Liver (tissue), 9 donors: ENCODE results near the gene CEMIP. TPM values are rescaled to one million over a fixed set of nuclear protein-coding genes. Genes with fewer than 3 reads are reported as not detected.

Experiments
- DNase-seq: peaks from one replicate; pipeline ENCODE4 v3.0.0-alpha.2; 2017; ENCODE audit warnings: low spot score
- H3K27ac ChIP-seq, 2 donors: one replicate each; pipeline ENCODE4 v1.7.0; 2013; ENCODE audit warnings: inconsistent platforms in 2 of 2, low read length in 2 of 2, control low read depth in 1 of 2, low read depth in 1 of 2, mild to moderate bottlenecking in 1 of 2
- H3K27me3 ChIP-seq, 4 donors: one replicate each; pipeline versions ENCODE4 v1.6.1 to v1.7.0; 2013; ENCODE audit warnings: low read length in 3 of 4, inconsistent platforms in 1 of 4, mild to moderate bottlenecking in 1 of 4, moderate library complexity in 1 of 4; ENCODE audit not compliant: control insufficient read depth in 4 of 4, insufficient read depth in 4 of 4
- H3K36me3 ChIP-seq, 4 donors: one replicate each; pipeline versions ENCODE4 v1.6.1 to v1.7.0; 2013; ENCODE audit warnings: low read length in 3 of 4, mild to moderate bottlenecking in 3 of 4, low read depth in 1 of 4, moderate library complexity in 1 of 4; ENCODE audit not compliant: control insufficient read depth in 4 of 4, insufficient read depth in 3 of 4
- H3K4me1 ChIP-seq, 4 donors: one replicate each; pipeline versions ENCODE4 v1.6.1 to v1.7.0; 2013; ENCODE audit warnings: low read length in 3 of 4, mild to moderate bottlenecking in 3 of 4, moderate library complexity in 1 of 4; ENCODE audit not compliant: control insufficient read depth in 4 of 4, insufficient read depth in 4 of 4
- H3K4me3 ChIP-seq, 3 donors: one replicate each; pipeline versions ENCODE4 v1.6.1 to v1.7.0; 2013; ENCODE audit warnings: low read length in 3 of 3, control low read depth in 1 of 3, low read depth in 1 of 3, mild to moderate bottlenecking in 1 of 3
- H3K9ac ChIP-seq, 2 donors: one replicate each; pipeline ENCODE4 v1.7.0; 2013; ENCODE audit warnings: low read length in 2 of 2, mild to moderate bottlenecking in 2 of 2, moderate library complexity in 2 of 2, control low read depth in 1 of 2, low read depth in 1 of 2
- H3K9me3 ChIP-seq, 4 donors: one replicate each; pipeline versions ENCODE4 v1.6.1 to v1.7.0; 2013; ENCODE audit warnings: low read length in 3 of 4; ENCODE audit not compliant: control insufficient read depth in 4 of 4
- CTCF ChIP-seq: fragments of 150-350 bp; IDR thresholded peaks from 2 replicates; pipeline ENCODE4 v1.5.1; 2017; ENCODE audit warnings: improper control_type of control experiment, low read depth, low read length; ENCODE audit not compliant: missing input control
- EGR1 ChIP-seq, 2 donors: IDR thresholded peaks; 2 replicates each; pipeline ENCODE4 v1.6.1; 2016 to 2018; ENCODE audit warnings: antibody characterized with exemption in 2 of 2, low read depth in 2 of 2
- FOXA1 ChIP-seq: IDR thresholded peaks from 2 replicates; pipeline ENCODE4 v1.6.1; 2016; ENCODE audit warnings: antibody characterized with exemption
- FOXA2 ChIP-seq: IDR thresholded peaks from 2 replicates; pipeline ENCODE4 v1.6.1; 2016; ENCODE audit warnings: antibody characterized with exemption
- GABPA ChIP-seq, 2 donors: IDR thresholded peaks in 1 of 2; conservative IDR thresholded peaks in 1 of 2; 2 replicates each; pipeline ENCODE4 v1.6.1; 2016; ENCODE audit warnings: antibody characterized with exemption in 2 of 2, mild to moderate bottlenecking in 1 of 2, moderate library complexity in 1 of 2
- HNF4A ChIP-seq, 2 donors: conservative IDR thresholded peaks; 2 replicates each; pipeline ENCODE4 v1.6.1; 2016; ENCODE audit warnings: antibody characterized with exemption in 2 of 2, mild to moderate bottlenecking in 2 of 2
- HNF4G ChIP-seq: IDR thresholded peaks from 2 replicates; pipeline ENCODE4 v1.6.1; 2016; ENCODE audit warnings: antibody characterized with exemption
- JUND ChIP-seq, 2 donors: IDR thresholded peaks; 2 replicates each; pipeline ENCODE4 v1.6.1; 2016; ENCODE audit warnings: antibody characterized with exemption in 2 of 2
- MAX ChIP-seq: IDR thresholded peaks from 2 replicates; pipeline ENCODE4 v1.6.1; 2016; ENCODE audit warnings: antibody characterized with exemption
- NR2F2 ChIP-seq: IDR thresholded peaks from 2 replicates; pipeline ENCODE4 v1.6.1; 2016; ENCODE audit warnings: antibody characterized with exemption
- RAD21 ChIP-seq, 2 donors: IDR thresholded peaks; 2 replicates each; pipeline ENCODE4 v1.6.1; 2016; ENCODE audit warnings: antibody characterized with exemption in 2 of 2, mild to moderate bottlenecking in 2 of 2
- REST ChIP-seq: IDR thresholded peaks from 2 replicates; pipeline ENCODE4 v1.6.1; 2016; ENCODE audit warnings: antibody characterized with exemption, mild to moderate bottlenecking
- RXRA ChIP-seq, 2 donors: IDR thresholded peaks; 2 replicates each; pipeline ENCODE4 v1.6.1; 2017 to 2018; ENCODE audit warnings: antibody characterized with exemption in 2 of 2, mild to moderate bottlenecking in 1 of 2
- SP1 ChIP-seq: IDR thresholded peaks from 2 replicates; pipeline ENCODE4 v1.6.1; 2018; ENCODE audit warnings: antibody characterized with exemption, mild to moderate bottlenecking
- TAF1 ChIP-seq: conservative IDR thresholded peaks from 2 replicates; pipeline ENCODE4 v1.6.1; 2016; ENCODE audit warnings: antibody characterized with exemption, mild to moderate bottlenecking
- YY1 ChIP-seq: IDR thresholded peaks from 2 replicates; pipeline ENCODE4 v1.6.1; 2016; ENCODE audit warnings: antibody characterized with exemption, mild to moderate bottlenecking
- ZBTB33 ChIP-seq: IDR thresholded peaks from 2 replicates; pipeline ENCODE4 v1.6.1; 2016; ENCODE audit warnings: antibody characterized with exemption
- WGBS: extraction: QIAGEN DNeasy Blood & Tissue Kit; methylation state at CpG from one replicate; pipeline ENCODE4 v1.1.7; 2013; 5-methylcytosine and 5-hydroxymethylcytosine counted together
- polyA plus RNA-seq, 2 donors: library from polyadenylated mRNA; stranded (reverse) in 1 of 2; unstranded in 1 of 2; fragments of 200-250 nt in 1 of 2; fragments of >200 nt in 1 of 2; fragmentation: Nextera tagmentation in 1 of 2; extraction: Ambion mirVana in 1 of 2; gene quantifications; one replicate each; pipeline versions ENCODE4 v1.2.1 to v1.2.3, GENCODE V29; 2013 to 2015
- total RNA-seq, 2 donors: library from RNA; depleted of rRNA; stranded (reverse); fragments of >200 nt; gene quantifications; one replicate each; pipeline ENCODE4 v1.2.3, GENCODE V29; 2014
- donor health status: healthy.
- donor health status: healthy.
- donor health status: healthy.
- donor health status: healthy.
- donor health status: healthy.

CEMIP gene
- total and polyA plus RNA-seq, 4 donors: under 0.01 to 0.89 (median 0.21) TPM

GRCh38 chr15:80892414-80892813, 113.2 kb downstream of the CEMIP start:
- H3K4me1 ChIP-seq: no peaks in the 10 kb centered on the region
- H3K27ac ChIP-seq: no peak overlapping the region
- 93% methylated on average over 5 of the region's 5 CpGs for WGBS
- H3K36me3 ChIP-seq: no peaks in the 10 kb centered on the region
- no peak overlapping the region for H3K4me3 ChIP-seq
- no peak for DNase-seq
- no peaks in the 10 kb centered on the region for H3K27me3 ChIP-seq
- no peak overlapping the region for H3K9ac ChIP-seq
- no peak for TF ChIP-seq SP1
- TF ChIP-seq RAD21 (IDR thresholded peaks at IDR 0.05): no peak
- TF ChIP-seq NR2F2: no peak
- TF ChIP-seq REST: no peak
- TF ChIP-seq FOXA2: no peak
- no peak for TF ChIP-seq MAX
- TF ChIP-seq JUND (IDR thresholded peaks at IDR 0.05): no peak
- no peak for TF ChIP-seq EGR1 (IDR thresholded peaks at IDR 0.05; ENCODE audit: low read depth in 2 of 2)
- no peak for TF ChIP-seq ZBTB33
- TF ChIP-seq CTCF: no peak
- TF ChIP-seq RXRA (IDR thresholded peaks at IDR 0.05): no peak
- no peak for TF ChIP-seq GABPA (IDR thresholded peaks at IDR 0.05 in 1 of 2, conservative IDR thresholded peaks at IDR 0.05 in 1 of 2)
- TF ChIP-seq TAF1: no peak
- TF ChIP-seq HNF4A (conservative IDR thresholded peaks at IDR 0.05): no peak
- H3K9me3 ChIP-seq: peaks cover 0 to 1% (median 0%) of the 10 kb centered on the region in 4 donors

- Histone ChIP-seq H3K9me3 (peaks cover 0 to 1% (median 0%) of the 10 kb centered on the region in 4 donors), H3K36me3 (no peaks in the 10 kb centered on the region), H3K27me3 (no peaks in the 10 kb centered on the region), H3K9ac (no peak overlapping the region), H3K4me1 (no peaks in the 10 kb centered on the region), H3K27ac (no peak overlapping the region), H3K4me3 (no peak overlapping the region)
- 85% methylated on average over 1 of the region's 1 CpG for WGBS
- no peak for DNase-seq
- TF ChIP-seq ZBTB33 (no peak), RXRA (IDR thresholded peaks at IDR 0.05) (no peak), NR2F2 (no peak), HNF4G (no peak), SP1 (no peak), CTCF (no peak), FOXA1 (no peak), JUND (IDR thresholded peaks at IDR 0.05) (no peak), EGR1 (IDR thresholded peaks at IDR 0.05; ENCODE audit: low read depth in 2 of 2) (no peak), YY1 (no peak), TAF1 (no peak), RAD21 (IDR thresholded peaks at IDR 0.05) (no peak)
These were observed 114.6 kb downstream of the CEMIP start for GRCh38 chr15:80893777-80894176.
